ENCODE data around the gene LRRC17.

The LRRC17 gene

DNA sequence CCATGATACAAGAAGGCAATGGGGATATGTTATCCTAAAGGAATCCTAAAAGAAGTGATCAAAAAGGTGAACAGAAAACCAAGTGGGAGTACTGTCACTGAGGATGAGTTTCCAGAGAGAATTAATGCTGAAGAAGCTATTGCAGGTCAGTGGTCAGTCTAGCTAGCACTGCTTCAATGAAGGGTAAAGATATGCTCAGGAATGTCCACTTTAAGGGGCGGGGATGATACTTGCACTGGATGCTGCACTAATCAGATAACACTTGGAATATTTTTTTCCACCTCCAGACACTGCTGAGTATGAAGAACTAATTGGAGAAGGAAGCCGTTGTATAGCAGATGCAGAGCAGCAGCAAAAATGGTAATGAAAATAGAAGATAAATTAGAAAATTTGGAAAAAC lies 75.3 kb downstream of the LRRC17 start:
- ChIA-PET CTCF (no interaction called here), POLR2A (no interaction called here)
- DNase-seq (ENCODE audit: low read depth, low spot score), result no peak

DNA sequence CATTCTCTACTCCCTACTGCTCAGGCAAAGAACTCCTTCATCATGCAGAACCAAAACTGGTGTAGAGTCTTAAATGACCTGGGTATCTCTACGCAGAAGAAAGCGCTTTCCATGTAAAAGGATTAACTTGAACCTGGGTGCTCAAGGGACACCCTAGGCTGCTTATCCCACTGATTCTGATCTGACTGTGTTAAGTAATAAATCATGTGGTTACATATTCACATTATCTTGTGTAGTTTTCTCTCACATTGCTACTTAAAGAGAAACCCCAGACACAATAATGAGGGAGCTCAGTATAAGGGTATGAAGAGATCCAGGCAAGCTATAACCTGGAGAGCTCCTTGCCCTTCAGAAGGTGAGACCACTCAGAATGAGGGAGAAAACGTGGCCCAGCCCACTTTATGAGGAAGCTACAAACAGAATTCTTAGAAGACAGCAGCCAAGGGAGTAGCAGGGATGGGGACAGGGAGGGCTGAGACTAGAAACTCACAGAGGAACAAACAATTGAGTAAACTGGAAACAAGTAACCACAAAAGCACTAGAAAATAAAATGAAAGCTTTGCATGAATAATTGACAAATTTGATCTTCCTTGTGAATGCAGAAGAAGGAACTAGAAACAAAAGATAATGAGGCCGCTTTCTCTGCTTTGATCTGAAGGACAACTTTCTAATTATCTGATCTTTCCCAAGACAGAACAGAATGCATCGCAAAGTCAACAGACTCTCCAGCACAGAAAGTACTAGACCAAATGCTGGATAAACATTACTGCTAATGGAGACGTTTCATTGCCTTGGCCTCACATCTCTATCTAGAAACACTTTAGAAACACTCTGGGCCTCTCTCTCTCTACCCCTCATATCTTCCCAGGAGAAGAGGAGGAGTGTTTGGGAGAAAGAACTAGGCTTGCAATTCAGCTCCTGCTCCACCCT lies 76.1 kb downstream of the LRRC17 start:
- no peak for DNase-seq (ENCODE audit: low read depth, low spot score)
- CTCF ChIA-PET, result interaction anchor here (1.2 kb wide), 1 partner anchor 109 kb away, joined by 4 read pairs; no protein-coding TSS in a partner anchor
- POLR2A ChIA-PET, result no interaction called here
- TF ChIP-seq, protein P1, sequence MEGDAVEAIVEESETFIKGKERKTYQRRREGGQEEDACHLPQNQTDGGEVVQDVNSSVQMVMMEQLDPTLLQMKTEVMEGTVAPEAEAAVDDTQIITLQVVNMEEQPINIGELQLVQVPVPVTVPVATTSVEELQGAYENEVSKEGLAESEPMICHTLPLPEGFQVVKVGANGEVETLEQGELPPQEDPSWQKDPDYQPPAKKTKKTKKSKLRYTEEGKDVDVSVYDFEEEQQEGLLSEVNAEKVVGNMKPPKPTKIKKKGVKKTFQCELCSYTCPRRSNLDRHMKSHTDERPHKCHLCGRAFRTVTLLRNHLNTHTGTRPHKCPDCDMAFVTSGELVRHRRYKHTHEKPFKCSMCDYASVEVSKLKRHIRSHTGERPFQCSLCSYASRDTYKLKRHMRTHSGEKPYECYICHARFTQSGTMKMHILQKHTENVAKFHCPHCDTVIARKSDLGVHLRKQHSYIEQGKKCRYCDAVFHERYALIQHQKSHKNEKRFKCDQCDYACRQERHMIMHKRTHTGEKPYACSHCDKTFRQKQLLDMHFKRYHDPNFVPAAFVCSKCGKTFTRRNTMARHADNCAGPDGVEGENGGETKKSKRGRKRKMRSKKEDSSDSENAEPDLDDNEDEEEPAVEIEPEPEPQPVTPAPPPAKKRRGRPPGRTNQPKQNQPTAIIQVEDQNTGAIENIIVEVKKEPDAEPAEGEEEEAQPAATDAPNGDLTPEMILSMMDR (IDR thresholded peaks at IDR 0.05; ENCODE audit: insufficient read depth, low read length, missing control alignments), result no peak
- no peak overlapping the region for H3K4me3 ChIP-seq (ENCODE audit: low read depth, low read length)

More for the DNA sequence above, 75.3 kb downstream of the LRRC17 start:
- no peak overlapping the region for H3K4me3 ChIP-seq (ENCODE audit: low read depth, low read length)
- TF ChIP-seq, protein P1 (IDR thresholded peaks at IDR 0.05; ENCODE audit: insufficient read depth, low read length, missing control alignments), result no peak

- POLR2A ChIA-PET, result no interaction called here
- TF ChIP-seq, protein P1 (IDR thresholded peaks at IDR 0.05; ENCODE audit: insufficient read depth, low read length, missing control alignments), result no peak
- H3K4me3 ChIP-seq (ENCODE audit: low read depth, low read length), result no peak overlapping the region
- DNase-seq (ENCODE audit: low read depth, low spot score), result no peak
- CTCF ChIA-PET, result interaction anchor here (0.8 kb wide), 1 partner anchor 71 kb away, joined by 3 read pairs; no protein-coding TSS in a partner anchor
These were observed 77.8 kb downstream of the LRRC17 start for GRCh38 chr7:102990642-102991041.

DNA sequence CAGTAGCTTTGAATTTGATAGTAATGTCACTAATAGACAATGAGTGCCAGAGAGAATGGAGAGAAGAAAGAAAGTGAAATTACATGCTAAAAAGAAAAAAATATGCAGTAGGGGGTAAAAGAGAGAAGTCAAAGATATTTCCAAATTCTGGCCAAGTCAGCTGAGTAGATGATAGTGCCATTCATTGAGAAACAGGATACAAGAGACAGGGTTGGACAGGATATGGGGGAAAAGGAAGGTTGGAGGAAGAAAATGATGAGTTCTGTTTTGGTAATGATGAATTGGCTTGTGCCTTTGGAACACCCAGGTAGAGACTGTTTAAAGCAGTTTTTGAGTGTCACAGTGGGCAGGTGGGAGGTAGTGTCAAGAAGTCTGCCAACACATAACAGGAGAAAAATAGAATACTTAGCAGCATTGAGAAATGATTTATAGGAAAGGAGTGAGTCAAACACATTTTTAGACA lies 78.3 kb downstream of the LRRC17 start:
- no peak for DNase-seq (ENCODE audit: low read depth, low spot score)
- CTCF ChIA-PET, result interaction anchor here (0.8 kb wide), 1 partner anchor 71 kb away, joined by 3 read pairs; no protein-coding TSS in a partner anchor
- POLR2A ChIA-PET, result no interaction called here
- no peak overlapping the region for H3K4me3 ChIP-seq (ENCODE audit: low read depth, low read length)
- TF ChIP-seq, protein P1 (IDR thresholded peaks at IDR 0.05; ENCODE audit: insufficient read depth, low read length, missing control alignments), result no peak

- DNase-seq (ENCODE audit: low read depth, low spot score), result peak; percentile 94
- CTCF ChIA-PET, result interaction anchor here (0.8 to 1.2 kb wide), 2 partner anchors 70 kb away, joined by 3 to 5 read pairs; no protein-coding TSS in a partner anchor
- no peak overlapping the region for H3K4me3 ChIP-seq (ENCODE audit: low read depth, low read length)
- TF ChIP-seq, protein P1 (IDR thresholded peaks at IDR 0.05; ENCODE audit: insufficient read depth, low read length, missing control alignments), result no peak
- POLR2A ChIA-PET, result no interaction called here
These were observed 78.9 kb downstream of the LRRC17 start for GRCh38 chr7:102991540-102992214.
